Breast epithelium (tissue), 3 donors: ENCODE results near the gene PMS1.

Experiments
- POLR2A ChIP-seq: fragments of 450-650 bp; IDR thresholded peaks from one replicate; pipeline ENCODE4 v1.6.1; 2016; ENCODE audit warnings: antibody characterized with exemption, mild to moderate bottlenecking, moderate library complexity
- POLR2AphosphoS5 ChIP-seq, 3 donors: sonication (generic); formaldehyde crosslinking; IDR thresholded peaks; one replicate each; pipeline ENCODE4 v1.6.1; 2017; ENCODE audit warnings: antibody characterized with exemption in 3 of 3

DNA sequence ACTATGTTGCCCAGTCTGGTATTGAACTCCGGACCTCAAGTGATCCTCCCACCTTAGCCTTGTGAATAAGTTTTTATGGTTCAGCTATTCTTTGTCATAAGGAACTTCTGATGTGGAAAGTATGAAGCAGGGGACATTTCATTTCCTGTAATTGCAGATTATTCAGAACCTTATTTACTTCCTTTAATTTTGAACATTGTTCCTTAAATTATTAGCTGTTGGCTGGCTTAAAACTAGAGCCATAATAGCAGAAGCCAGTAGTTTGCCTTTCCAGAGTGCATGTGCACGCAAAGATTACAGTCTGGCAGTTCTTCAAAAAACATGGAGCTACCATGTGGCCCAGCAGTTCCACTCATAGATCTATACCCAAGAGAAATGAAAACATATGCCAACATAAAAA is 53.1 kb downstream of the PMS1 start:
- TF ChIP-seq POLR2AphosphoS5 (IDR thresholded peaks at IDR 0.05): no peak
- no peak for TF ChIP-seq POLR2A
